Endothelial cell of umbilical vein (primary cell): ENCODE measurements around the gene RFPL1. TPM values are rescaled to one million over a fixed set of nuclear protein-coding genes. Genes with fewer than 3 reads are reported as not detected.

Experiments
- BruUV-seq: library from RNA; stranded (reverse); fragments of 400-500 nt; replicated peaks from 2 replicates; lab custom pipeline; 2021; lab: Mats Ljungman, UMichigan
- CTCF ChIA-PET: fragments of 300-600, 350-600 bp; sonication (Branson Sonifier 250); formaldehyde crosslinking; loops from one replicate; lab custom pipeline; 2021; ENCODE audit warnings: antibody characterized with exemption, inconsistent platforms; lab: Charles Lee
- POLR2A ChIA-PET: fragments of 300-600, 350-600 bp; sonication (Branson Sonifier 250); formaldehyde crosslinking; loops from one replicate; lab custom pipeline; 2021; ENCODE audit warnings: antibody characterized with exemption, inconsistent platforms; lab: Charles Lee
- DNase-seq: peaks from one replicate; pipeline ENCODE4 v3.0.0-alpha.2; 2011; ENCODE audit warnings: low read depth, low spot score
- FAIRE-seq: peaks from 2 replicates; lab custom pipeline; 2011; peaks lifted over from hg19 to GRCh38; lab: Jason Lieb, UNC
- H2AFZ ChIP-seq: 2 replicates; pipeline ENCODE4 v1.6.0; 2012; ENCODE audit warnings: low read depth, low read length, control low read depth, inconsistent platforms
- H3K27ac ChIP-seq: 2 replicates; pipeline ENCODE4 v1.5.1; 2011; ENCODE audit warnings: low read depth, mild to moderate bottlenecking, control low read depth, low read length, moderate library complexity; ENCODE audit not compliant: insufficient read depth
- H3K27me3 ChIP-seq, 2 experiments: 2 replicates each; pipeline versions ENCODE4 v1.6.0 to v1.6.1; 2011; ENCODE audit warnings: low read length in 2 of 2, mixed read lengths in 1 of 2; ENCODE audit not compliant: control insufficient read depth in 2 of 2, insufficient read depth in 2 of 2
- H3K36me3 ChIP-seq, 2 experiments: 2 replicates in 1 of 2; 3 replicates in 1 of 2; pipeline ENCODE4 v1.5.1; 2011; ENCODE audit warnings: low read length in 2 of 2, mild to moderate bottlenecking in 1 of 2, moderate library complexity in 1 of 2; ENCODE audit not compliant: control insufficient read depth in 2 of 2, insufficient read depth in 2 of 2; ENCODE audit errors: extremely low read depth in 1 of 2
- H3K4me1 ChIP-seq: 3 replicates; pipeline ENCODE4 v1.5.1; 2011; ENCODE audit warnings: mild to moderate bottlenecking, low read length; ENCODE audit not compliant: control insufficient read depth, insufficient read depth; ENCODE audit errors: extremely low read depth
- H3K4me2 ChIP-seq: 2 replicates; pipeline ENCODE4 v1.6.1; 2011; ENCODE audit warnings: low read length, control low read depth, mixed read lengths; ENCODE audit not compliant: insufficient read depth
- H3K4me3 ChIP-seq, 3 experiments: fragments of 200-600 bp in 1 of 3; sonication (generic), shearing (Covaris generic) in 1 of 3; replicated peaks in 1 of 3; 2 replicates each; pipeline ENCODE4 v1.5.1; 2011 to 2016; ENCODE audit warnings: control low read depth in 3 of 3, low read length in 3 of 3, mild to moderate bottlenecking in 2 of 3, inconsistent platforms in 1 of 3, low read depth in 1 of 3, moderate library complexity in 1 of 3; ENCODE audit not compliant: insufficient read depth in 1 of 3
- H3K79me2 ChIP-seq: 2 replicates; pipeline ENCODE4 v1.6.0; 2012; ENCODE audit warnings: low read length, inconsistent platforms; ENCODE audit not compliant: control insufficient read depth, insufficient read depth
- H3K9ac ChIP-seq: replicated peaks from 2 replicates; pipeline ENCODE3; 2011; ENCODE audit warnings: low read length, control low read depth; ENCODE audit not compliant: insufficient read depth; ENCODE audit errors: extremely low read depth
- H3K9me1 ChIP-seq: replicated peaks from 3 replicates; pipeline ENCODE4 v1.6.0; 2011; ENCODE audit warnings: mild to moderate bottlenecking, low read length; ENCODE audit not compliant: control insufficient read depth, insufficient read depth; ENCODE audit errors: extremely low read depth
- H3K9me3 ChIP-seq: replicated peaks from 2 replicates; pipeline ENCODE4 v1.5.1; 2012; ENCODE audit warnings: low read length, inconsistent platforms; ENCODE audit not compliant: control insufficient read depth, insufficient read depth
- H4K20me1 ChIP-seq: replicated peaks from 2 replicates; pipeline ENCODE3; 2011; ENCODE audit warnings: mild to moderate bottlenecking, low read length; ENCODE audit not compliant: control insufficient read depth, insufficient read depth; ENCODE audit errors: extremely low read depth
- EZH2 ChIP-seq: IDR thresholded peaks from 2 replicates; pipeline ENCODE4 v1.6.1; 2012; ENCODE audit warnings: borderline replicate concordance, low read depth, mild to moderate bottlenecking, moderate library complexity, low read length, inconsistent platforms; ENCODE audit not compliant: severe bottlenecking
- FOS ChIP-seq: IDR thresholded peaks from 2 replicates; pipeline ENCODE4 v1.6.1; 2011; ENCODE audit warnings: mild to moderate bottlenecking, low read length, moderate library complexity, borderline replicate concordance; ENCODE audit not compliant: insufficient read depth
- GATA2 ChIP-seq: IDR thresholded peaks from 2 replicates; pipeline ENCODE4 v1.7.0; 2011; ENCODE audit warnings: low read depth, mild to moderate bottlenecking, moderate library complexity, mixed read lengths, low read length; ENCODE audit not compliant: insufficient read length, insufficient read depth
- JUN ChIP-seq: IDR thresholded peaks from 2 replicates; pipeline ENCODE4 v1.6.1; 2011; ENCODE audit warnings: borderline replicate concordance, low read depth; ENCODE audit not compliant: insufficient read length, insufficient read depth
- MYC ChIP-seq: IDR thresholded peaks from one replicate; pipeline ENCODE4 v1.6.1; 2011; ENCODE audit warnings: mild to moderate bottlenecking, low read depth, low read length
- POLR2A ChIP-seq: IDR thresholded peaks from 2 replicates; pipeline ENCODE4 v1.6.1; 2012; ENCODE audit warnings: low read depth, mild to moderate bottlenecking, control low read depth, low read length
- POLR2AphosphoS5 ChIP-seq: IDR thresholded peaks from 2 replicates; pipeline ENCODE4 v1.6.1; 2012; ENCODE audit warnings: low read depth, mild to moderate bottlenecking, control low read depth, low read length, moderate library complexity; ENCODE audit not compliant: insufficient read depth
- dilution Hi-C: fragments of 300-500 bp; cut with MboI; formaldehyde crosslinking; loops from one replicate; pipeline ENCODE4 v1.15.0; 2019; ENCODE audit warnings: low sequenced_read_pairs; ENCODE audit not compliant: extremely low pct_ligation_motif_present
- intact Hi-C: fragments of 100-400 bp; cut with micrococcal nuclease; formaldehyde crosslinking; loops from one replicate; pipeline ENCODE4 v1.10.0; 2022
- polyA plus RNA-seq, 4 experiments: library from polyadenylated mRNA; depleted of rRNA in 3 of 4; stranded (reverse) in 3 of 4; unstranded in 1 of 4; fragments of >200 nt; gene quantifications; 2 replicates each; pipeline versions ENCODE4 v1.2.1 to v1.2.3, GENCODE V29; 2011 to 2012; ENCODE audit warnings: missing spikeins in 1 of 4
- total RNA-seq: library from RNA; stranded (reverse); gene quantifications from 2 replicates; pipeline ENCODE4 v1.2.3, GENCODE V29; 2021
- TF ChIP-seq, protein P1 (sequence below), 2 donors: IDR thresholded peaks; 1 replicate in 1 of 2; 2 replicates in 1 of 2; pipeline ENCODE4 v1.5.1; 2011; ENCODE audit warnings: low read length in 2 of 2, mild to moderate bottlenecking in 2 of 2, moderate library complexity in 2 of 2, control low read depth in 1 of 2, inconsistent platforms in 1 of 2, low read depth in 1 of 2; ENCODE audit not compliant: insufficient read depth in 1 of 2; ENCODE audit errors: extremely low read depth in 1 of 2
- TF ChIP-seq, protein P2 (sequence below): IDR thresholded peaks from 2 replicates; pipeline ENCODE4 v1.6.1; 2011; ENCODE audit not compliant: insufficient read depth, insufficient read length

The RFPL1 gene
- total and polyA plus RNA-seq, 2 donors (not counting 3 experiments of a cell fraction or from before 2014, with no cell fraction given): not detected

DNA sequence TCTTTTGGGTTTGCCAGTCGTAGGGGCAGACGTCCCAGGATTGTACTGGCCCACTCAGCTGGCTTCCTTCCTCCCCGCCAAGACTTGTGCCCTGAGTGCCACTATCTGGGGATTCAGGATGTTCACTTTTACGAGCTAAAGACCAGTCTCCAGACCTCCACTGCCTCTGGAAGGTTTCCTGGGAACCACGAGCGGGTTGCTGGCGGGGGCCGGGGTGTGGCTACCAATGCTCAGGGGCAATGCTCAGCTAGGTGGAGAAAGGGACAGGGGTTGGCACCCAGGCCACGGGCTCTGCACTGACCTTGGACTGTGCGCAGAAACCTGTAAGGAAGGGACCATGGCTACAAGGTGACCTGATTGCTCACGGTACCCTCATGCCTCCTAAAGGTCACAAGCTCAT, 43.9 kb downstream of the RFPL1 start:
- CTCF ChIA-PET: interaction anchor here (0.8 to 1.4 kb wide), 3 partner anchors 8 to 13 kb away, joined by 3 to 6 read pairs (median 4); no protein-coding TSS in a partner anchor

DNA sequence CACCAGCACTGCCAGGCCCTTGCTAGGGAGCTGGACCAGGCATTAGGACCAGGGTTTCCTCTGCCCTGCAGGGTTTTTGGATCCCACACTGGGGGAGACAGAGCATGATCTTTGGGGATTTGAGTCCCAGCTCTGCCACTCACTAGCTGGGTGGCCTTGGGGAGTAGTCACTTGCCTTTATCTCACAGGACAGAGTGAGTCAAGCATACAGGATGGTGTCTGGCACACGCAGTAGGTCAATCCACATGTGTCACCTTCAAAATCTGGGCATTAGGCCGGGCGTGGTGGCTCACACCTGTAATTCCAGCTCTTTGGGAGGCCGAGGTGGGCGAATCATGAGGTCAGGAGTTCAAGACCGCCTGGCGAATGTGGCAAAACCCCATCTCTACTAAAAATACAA, 44.3 kb downstream of the RFPL1 start:
- H3K4me3 ChIP-seq: no peak overlapping the region
- peaks cover 5% of the 10 kb centered on the region for H3K4me1 ChIP-seq
- no peak overlapping the region for H3K27ac ChIP-seq
- dilution Hi-C loops (no loop called here), intact Hi-C loops (no loop called here)
- no peaks in the 10 kb centered on the region for H3K9me3 ChIP-seq
- BruUV-seq: no TSS peak
- no peaks in the 10 kb centered on the region for H3K36me3 ChIP-seq
- no peaks in the 10 kb centered on the region for H4K20me1 ChIP-seq
- no peak overlapping the region for H2AFZ ChIP-seq
- peaks cover 39 to 40% of the 10 kb centered on the region in 2 experiments for H3K27me3 ChIP-seq
- no peak for FAIRE-seq
- TF ChIP-seq GATA2: no peak
- TF ChIP-seq JUN: no peak
- TF ChIP-seq, protein P1, sequence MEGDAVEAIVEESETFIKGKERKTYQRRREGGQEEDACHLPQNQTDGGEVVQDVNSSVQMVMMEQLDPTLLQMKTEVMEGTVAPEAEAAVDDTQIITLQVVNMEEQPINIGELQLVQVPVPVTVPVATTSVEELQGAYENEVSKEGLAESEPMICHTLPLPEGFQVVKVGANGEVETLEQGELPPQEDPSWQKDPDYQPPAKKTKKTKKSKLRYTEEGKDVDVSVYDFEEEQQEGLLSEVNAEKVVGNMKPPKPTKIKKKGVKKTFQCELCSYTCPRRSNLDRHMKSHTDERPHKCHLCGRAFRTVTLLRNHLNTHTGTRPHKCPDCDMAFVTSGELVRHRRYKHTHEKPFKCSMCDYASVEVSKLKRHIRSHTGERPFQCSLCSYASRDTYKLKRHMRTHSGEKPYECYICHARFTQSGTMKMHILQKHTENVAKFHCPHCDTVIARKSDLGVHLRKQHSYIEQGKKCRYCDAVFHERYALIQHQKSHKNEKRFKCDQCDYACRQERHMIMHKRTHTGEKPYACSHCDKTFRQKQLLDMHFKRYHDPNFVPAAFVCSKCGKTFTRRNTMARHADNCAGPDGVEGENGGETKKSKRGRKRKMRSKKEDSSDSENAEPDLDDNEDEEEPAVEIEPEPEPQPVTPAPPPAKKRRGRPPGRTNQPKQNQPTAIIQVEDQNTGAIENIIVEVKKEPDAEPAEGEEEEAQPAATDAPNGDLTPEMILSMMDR (IDR thresholded peaks at IDR 0.05; ENCODE audit: extremely low read depth in 1 of 2, insufficient read depth in 1 of 2, low read depth in 1 of 2, low read length in 2 of 2): no peak
- TF ChIP-seq, protein P2, sequence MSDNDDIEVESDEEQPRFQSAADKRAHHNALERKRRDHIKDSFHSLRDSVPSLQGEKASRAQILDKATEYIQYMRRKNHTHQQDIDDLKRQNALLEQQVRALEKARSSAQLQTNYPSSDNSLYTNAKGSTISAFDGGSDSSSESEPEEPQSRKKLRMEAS: no peak
- no peak for TF ChIP-seq EZH2
- no peak for TF ChIP-seq POLR2A
- no peak for TF ChIP-seq POLR2AphosphoS5
- TF ChIP-seq MYC: no peak
- no peak for TF ChIP-seq FOS
- no peaks in the 10 kb centered on the region for H3K9me1 ChIP-seq
- CTCF ChIA-PET: interaction anchor here (0.8 to 1.4 kb wide), 4 partner anchors 8 to 41 kb away, joined by 3 to 6 read pairs (median 4); no protein-coding TSS in a partner anchor
- H3K79me2 ChIP-seq: no peaks in the 10 kb centered on the region
- POLR2A ChIA-PET: no interaction called here
- H3K4me2 ChIP-seq: no peak overlapping the region
- DNase-seq: no peak
- H3K9ac ChIP-seq: no peak overlapping the region

More for the DNA sequence above, 43.9 kb downstream of the RFPL1 start:
- Histone ChIP-seq H3K36me3 (no peaks in the 10 kb centered on the region), H4K20me1 (no peaks in the 10 kb centered on the region), H3K9me1 (no peaks in the 10 kb centered on the region), H2AFZ (no peak overlapping the region), H3K9ac (no peak overlapping the region), H3K4me3 (no peak overlapping the region), H3K4me1 (peaks cover 5% of the 10 kb centered on the region), H3K79me2 (no peaks in the 10 kb centered on the region), H3K9me3 (no peaks in the 10 kb centered on the region), H3K4me2 (no peak overlapping the region), H3K27ac (no peak overlapping the region), H3K27me3 (peaks cover 41 to 42% of the 10 kb centered on the region in 2 experiments)
- POLR2A ChIA-PET: no interaction called here
- FAIRE-seq (no peak), DNase-seq (no peak)
- dilution Hi-C loops: no loop called here
- TF ChIP-seq JUN (no peak), FOS (no peak)
- TF ChIP-seq, protein P1 (IDR thresholded peaks at IDR 0.05; ENCODE audit: extremely low read depth in 1 of 2, insufficient read depth in 1 of 2, low read depth in 1 of 2, low read length in 2 of 2): no peak
- TF ChIP-seq, protein P2: no peak
- intact Hi-C loops: no loop called here
- no TSS peak for BruUV-seq
